Muscle of arm (tissue), 12 donors: ENCODE results near the gene PAPPA. TPM values are rescaled to one million over a fixed set of nuclear protein-coding genes. Genes with fewer than 3 reads are reported as not detected.

ENCODE experiments used
- DNase-seq: peaks from one replicate; pipeline ENCODE4 v3.0.0-alpha.2; 2013
- polyA plus RNA-seq, 12 donors: library from polyadenylated mRNA; unstranded; fragments of 120-200 nt; gene quantifications; one replicate each; pipeline ENCODE4 v1.2.1, GENCODE V29; 2013; ENCODE audit not compliant: insufficient read length in 12 of 12

PAPPA gene
- polyA plus RNA-seq, 12 donors = 0.37 to 2.4 (median 0.83) TPM; not detected in 2

DNA sequence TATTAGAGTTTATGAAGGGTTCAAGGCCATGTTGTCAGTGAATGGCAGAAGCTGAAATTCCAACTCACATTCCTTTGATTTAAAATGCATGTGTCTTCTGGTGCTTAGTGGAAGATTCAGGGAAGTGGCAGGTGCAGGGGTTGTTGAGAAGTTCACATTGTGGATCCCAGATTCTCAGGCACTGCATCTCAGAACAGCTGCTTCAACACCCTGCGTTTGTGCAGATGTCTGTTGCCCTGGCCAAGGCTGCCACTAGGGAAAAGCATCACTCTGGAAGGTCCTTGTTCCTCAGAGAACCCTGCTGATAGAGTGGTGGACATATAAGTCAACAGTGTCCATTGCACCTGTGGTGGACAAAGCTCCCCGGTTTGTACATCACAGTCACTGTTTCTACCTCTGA lies 162.7 kb downstream of the PAPPA start:
- DNase-seq = peak; percentile 24

DNA sequence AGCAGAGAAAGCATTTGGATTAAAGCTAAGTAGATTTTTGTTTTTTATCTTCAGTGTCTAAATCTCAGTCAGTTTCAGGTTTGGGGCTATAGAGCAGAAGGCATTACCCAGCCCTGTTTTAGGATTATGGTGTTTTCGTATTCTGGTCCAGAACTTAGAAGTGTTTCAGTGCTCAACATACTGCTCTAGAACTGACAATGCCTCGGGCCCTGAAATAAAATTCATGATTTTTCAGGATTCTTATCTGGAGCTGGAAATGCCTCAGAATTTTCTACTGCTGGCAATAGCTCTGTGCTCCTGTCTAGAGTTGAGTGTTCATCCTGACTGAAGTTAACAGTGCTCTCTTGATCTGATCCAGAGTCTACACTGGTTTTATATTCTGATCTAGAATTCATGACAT lies 163.9 kb downstream of the PAPPA start:
- no peak for DNase-seq

DNA sequence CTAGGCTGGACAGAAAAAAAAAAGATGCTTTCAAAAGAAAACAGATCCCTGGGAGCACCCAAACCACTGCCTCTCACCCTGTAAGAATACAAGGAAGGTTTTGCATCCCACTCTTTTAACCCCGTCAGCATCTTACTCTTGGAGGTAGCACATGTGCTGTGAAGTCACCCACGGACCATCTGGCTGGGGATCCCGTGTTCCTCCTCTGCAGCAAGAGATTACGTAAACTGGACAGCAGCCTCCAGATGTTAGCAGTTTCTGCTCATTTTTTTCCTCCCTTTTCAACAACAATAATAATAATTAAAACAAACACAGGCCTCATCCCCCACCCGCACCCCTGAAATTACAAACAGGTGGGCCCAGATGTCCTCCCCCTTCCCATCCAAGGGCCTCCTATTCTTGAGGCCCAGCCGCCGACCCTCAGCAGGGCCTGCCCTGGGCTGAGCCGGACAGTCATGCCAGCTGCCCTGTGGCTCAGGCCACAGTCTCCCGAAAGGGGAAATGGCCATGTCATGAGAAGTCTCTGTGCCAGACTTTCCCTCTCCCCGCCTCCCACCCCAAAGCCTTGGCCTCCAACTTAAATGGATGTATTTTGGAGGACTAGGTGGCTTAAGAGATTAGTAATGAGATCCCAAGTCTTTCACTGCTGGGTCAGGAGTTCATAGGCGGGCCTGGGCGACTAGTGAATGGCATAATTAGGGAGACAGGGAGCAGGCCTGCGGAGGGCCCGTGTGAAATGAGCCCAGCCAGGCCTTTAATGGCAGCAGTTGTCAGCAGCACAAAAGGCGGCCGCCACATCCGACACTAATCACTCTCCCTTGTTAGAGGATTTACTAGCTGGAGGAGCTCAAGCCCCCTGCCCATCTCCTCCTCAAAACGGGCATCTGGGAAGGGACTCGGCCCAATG lies 165.1 kb downstream of the PAPPA start:
- DNase-seq = peak; percentile 67

DNA sequence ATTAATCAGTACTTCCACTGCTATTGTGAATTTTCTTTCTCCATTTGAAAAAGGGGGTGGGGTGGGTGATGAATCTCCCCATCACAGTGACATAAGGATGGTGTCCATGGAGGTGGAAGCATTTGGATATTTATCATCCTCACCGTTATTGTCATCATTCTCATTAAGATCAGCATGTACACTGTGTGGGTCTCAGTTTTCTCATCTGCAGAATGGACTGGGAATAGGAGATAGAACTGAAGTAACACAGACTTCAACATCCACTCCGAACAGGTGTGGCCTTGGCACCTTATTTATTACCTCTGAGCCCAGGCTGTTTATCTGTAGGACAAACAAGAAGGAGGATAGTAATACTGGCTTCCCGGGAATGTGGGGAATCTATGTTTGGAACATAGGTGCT lies 165.9 kb downstream of the PAPPA start:
- DNase-seq = no peak

DNA sequence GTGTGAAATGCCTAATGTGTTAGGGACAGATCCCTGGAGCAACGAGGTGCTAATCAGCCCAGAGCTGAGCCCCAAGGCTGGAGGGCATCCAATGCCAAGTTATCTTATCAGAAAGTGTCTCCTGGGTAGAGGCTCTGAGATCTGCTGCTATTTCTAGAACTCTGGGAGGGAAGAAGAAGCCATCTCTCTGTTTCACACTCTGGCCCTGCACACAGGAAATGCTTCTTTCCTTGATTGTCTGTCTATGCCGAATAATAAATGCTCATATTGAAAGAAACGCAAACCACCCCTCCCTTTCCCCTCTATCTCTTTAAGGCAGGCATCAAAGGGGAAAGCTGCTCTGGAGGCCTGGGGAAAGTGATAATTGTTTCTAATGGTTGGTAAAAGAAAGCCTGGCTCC lies 166.7 kb downstream of the PAPPA start:
- no peak for DNase-seq

DNA sequence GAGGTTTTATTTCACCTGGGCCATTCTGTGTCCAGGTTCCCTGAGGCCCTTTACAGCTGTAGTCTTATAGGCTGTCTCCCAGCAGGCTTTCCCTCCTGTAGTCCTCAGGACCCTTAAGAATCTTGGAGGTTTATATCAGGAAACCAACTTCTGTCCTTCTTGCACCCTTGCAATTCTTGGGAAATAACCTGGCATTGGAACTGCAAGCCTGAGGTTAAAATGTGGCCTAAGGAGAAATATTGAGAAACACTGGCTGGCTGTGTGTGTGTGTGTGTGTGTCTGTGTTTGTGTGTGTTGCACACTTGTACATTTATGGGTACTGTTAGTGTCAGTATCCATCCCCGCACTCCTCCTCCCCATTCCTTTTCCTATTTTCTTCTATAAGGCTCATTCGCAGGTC lies 168.9 kb downstream of the PAPPA start:
- no peak for DNase-seq

DNA sequence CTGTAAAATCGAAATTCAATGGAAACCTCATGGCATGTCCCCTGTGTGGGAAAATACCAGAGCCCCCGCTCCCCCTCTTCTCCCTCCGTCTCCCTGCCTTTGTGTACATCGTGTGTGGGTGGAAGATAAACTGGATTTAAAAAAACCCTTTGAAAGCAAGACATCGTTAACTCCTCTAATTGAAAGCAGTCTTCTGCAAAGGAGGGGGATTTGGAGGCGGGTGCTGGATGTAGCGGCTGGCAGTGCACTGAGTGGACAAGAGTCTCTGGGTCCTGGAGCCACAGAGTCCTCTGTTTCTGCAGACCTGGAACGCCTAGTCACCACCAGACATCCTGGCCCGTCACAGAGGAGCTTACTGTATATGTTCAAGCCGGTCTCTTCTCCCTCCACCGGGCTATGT lies 169.4 kb downstream of the PAPPA start:
- DNase-seq = no peak

DNA sequence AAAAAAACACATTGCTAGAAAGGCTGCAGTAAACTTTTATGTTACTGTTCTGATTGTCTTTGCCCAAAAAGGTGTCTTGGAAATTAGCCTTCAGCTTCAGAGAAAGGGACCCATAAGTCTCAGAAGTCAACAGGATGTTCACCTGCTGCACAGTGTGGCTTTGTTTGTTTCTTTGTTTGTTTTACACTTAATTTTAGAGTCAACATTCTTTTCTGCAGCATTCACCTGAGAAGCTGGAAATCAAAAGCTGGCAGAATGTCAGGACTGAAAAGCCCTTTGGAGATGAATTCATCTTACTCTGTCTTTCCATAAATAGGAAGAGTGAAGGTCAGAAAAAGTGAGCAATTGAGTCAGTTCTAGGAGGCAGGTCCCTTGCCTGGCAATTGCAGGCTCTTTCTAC lies 170.0 kb downstream of the PAPPA start:
- no peak for DNase-seq

DNA sequence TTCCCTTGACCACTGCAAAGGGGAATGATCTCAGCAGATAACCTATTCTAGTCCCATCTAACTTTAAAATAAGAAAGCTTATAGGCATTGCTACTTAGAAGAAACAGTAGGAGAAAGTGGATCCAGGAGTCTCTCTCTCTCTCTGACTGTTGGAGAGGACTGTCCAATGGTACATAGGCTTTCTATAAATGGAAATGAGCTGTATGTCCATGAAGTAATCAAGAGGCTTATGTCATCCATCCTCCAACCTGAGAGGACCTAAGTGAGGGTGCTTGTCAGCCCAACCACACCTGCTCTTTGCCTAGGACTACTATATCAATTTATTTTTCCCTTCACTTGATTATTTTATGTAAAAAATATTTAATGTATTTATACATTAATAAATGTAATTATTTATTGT lies 172.3 kb downstream of the PAPPA start:
- DNase-seq = no peak

DNA sequence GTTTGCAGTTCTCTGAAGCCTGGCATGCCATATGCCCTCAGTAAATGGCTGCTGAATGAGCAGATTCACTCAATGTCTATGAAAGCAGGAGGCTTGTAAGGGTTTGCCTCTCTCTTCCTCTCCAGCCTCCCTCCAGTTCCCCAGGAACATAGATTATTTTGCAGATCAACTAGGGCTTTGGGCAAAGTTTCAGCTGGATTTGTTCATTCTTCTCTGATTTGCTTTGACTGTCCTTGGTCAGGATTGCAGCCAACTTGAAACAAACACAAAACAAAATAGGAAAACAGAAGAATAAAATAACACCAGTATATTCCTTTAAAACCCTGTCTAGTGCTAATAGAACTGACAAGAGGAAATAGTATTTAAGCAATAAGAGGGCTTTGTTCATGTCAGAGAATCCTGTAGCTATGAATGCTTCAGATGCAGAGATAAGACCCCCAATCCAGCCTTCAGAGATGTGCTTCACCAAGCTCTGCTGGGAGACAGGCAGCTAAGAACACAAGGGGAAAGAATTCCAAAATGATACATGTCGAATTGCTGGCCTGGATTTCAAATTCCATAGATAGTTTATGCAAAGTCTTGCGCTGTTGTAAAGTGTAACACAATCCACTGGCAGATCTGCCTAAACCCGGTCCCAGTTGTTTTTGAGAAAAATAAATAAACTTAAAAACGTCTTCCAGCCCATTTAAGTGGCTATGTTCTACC lies 174.3 kb downstream of the PAPPA start:
- no peak for DNase-seq

DNA sequence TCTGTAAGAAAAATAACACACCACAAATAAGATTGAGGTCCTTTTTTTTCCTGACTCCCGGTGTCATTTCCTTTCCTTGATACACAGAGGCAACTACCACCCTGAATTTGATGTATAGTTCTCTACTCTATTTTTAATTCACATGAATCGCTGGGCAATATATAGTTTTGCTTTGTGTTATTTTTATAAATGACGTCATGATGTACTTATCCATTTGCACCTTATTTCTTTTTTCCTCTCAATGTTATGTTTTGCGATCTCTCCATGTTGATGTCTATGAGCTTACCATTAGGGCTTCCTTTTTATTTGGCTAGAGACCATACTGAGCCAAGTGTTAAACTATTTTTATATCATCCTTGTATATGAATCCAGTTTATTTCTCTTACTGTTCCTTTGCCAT lies 175.9 kb downstream of the PAPPA start:
- DNase-seq = no peak

DNA sequence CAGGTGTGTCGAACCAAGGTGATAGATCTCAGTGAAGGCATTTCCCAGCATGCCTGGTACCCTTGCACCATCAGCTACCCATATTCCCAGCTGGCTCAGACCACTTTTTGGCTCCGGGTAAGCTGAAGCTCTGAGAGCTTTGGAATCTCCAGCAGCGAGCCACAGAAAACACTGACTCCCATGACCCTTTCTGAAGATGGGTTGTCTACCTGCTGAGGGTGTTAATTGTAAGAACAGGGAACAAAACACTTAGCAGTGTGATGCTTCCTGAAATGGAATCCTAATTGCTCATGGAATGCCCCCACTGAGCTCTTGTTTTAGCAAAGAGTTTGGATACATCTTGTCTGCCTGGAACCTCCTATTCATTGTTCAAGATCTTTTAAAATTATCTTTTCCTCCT lies 177.7 kb downstream of the PAPPA start:
- DNase-seq = no peak

DNA sequence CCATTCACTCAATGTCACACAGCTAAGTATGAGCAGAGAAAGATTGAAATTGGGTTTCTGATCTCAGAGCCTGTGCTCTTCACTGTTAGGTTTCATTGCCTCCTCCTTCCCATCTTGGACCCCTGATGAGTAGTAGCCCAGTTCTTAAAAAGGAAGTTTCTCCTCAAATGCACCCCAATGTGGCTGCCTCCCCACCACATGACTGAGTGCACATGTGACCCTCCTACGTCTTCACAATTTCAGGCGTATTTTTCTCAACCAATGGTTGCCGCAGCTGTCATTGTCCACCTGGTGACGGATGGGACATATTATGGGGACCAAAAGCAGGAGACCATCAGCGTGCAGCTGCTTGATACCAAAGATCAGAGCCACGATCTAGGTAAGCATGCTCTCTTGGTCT lies 178.5 kb downstream of the PAPPA start:
- no peak for DNase-seq

DNA sequence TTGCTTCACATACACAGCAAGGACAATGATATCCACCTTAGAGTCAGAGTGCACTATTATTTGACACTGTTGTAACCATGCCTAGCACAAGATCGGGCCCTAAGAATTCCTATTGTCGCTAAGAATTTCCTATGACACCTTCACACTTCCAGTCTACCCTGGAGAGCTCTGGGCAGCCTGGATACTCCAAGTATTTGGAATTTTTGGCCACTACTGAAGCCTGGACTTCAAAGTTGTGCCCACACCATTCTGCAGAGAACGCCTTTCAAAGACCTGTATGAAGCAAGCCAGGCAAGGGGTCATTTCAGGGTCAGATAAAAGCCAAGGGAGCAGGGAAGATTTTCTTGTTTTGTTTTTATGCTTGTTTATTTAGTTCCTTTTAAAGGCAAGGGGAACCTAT lies 179.7 kb downstream of the PAPPA start:
- DNase-seq = no peak

DNA sequence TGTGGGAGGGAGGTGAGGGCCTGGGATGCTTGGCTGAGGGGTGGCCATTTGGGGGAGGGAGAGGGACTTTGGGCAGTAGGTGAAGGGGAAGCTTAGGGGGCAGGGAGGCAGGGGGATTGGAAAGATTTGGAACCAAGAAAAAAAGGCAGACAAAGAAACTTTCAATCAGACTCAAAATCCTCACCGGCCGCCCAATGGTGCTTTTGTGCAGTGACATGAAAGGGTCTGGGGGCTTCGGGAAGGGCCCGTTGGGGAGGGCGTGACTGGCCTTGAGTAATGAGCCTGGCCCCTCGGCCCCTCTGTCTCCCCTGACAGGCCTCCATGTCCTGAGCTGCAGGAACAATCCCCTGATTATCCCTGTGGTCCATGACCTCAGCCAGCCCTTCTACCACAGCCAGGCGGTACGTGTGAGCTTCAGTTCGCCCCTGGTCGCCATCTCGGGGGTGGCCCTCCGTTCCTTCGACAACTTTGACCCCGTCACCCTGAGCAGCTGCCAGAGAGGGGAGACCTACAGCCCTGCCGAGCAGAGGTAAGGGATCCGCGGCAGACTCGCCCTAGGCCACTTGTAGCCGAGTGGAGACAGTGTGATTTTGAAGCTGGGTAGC lies 181.1 kb downstream of the PAPPA start:
- DNase-seq = no peak

DNA sequence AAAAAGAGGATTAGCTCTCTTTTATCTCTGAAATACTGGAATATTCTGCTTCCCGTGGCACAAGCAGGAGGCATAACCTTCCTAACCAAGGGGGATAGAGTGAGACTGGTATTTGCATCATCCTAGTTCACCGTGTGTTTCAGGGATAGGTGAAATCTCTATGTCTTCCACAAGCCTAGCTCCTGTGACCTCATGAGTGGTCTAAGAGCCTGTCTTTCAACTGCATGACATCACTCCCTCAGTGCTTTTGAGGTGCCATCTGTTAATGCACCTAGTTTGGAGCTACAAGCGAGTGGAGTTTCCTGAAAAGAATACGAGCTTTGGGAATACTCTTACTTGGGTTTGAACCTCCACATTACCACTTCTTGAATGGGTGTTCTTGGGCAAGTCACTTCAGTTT lies 181.8 kb downstream of the PAPPA start:
- no peak for DNase-seq

DNA sequence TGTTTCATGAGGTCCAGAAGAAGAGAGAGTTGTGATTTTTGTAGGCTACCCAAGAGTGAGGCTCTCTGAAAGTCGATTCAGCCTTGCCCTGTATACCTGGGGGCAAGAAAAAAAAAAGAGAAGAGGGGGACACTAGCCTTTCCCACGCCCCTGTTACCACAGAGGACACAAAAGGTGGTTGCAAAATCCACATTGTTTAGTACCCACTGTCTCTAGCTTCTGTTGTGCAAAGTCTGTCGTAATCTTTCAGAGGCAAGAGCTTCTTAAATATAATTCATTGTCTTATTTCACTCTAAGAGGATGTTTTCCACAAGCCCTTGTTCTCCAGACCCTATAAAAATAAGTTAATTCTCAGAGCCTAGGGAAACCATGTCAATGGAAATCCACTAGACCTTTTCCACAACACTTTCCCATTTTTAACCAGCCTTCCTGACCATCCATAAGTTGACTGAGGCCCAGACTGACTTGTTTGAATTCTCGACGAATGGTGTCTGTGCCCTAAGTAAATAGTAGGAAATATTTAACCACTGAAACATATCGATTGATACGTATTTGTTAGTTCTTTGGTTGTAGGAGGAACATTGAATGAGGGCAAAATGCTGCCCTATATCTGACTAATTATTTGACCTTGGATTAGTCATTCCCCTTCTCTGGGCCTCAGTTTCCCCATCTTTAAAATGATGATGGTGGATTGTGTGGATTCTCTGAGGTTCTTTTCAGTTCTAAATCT lies 182.7 kb downstream of the PAPPA start:
- no peak for DNase-seq

DNA sequence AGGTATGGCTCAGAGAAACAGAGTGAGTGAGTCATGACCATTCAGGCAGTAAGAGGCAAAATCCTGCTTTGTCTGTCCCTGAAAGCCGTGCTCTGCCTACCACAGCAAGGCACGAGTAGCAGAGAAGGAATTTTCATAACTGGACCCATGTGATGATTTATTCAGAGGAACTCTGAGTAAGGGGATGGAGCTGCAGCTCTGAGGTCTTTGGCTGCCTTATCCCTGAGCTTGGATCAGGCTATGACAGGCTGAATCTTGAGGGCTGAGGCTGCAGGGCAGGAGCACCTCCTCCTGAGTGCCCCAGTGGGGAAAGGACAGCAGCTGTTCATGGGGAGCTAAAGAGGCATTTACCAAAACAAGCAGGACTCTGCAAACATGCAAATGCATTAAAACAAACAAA lies 183.4 kb downstream of the PAPPA start:
- DNase-seq = no peak

DNA sequence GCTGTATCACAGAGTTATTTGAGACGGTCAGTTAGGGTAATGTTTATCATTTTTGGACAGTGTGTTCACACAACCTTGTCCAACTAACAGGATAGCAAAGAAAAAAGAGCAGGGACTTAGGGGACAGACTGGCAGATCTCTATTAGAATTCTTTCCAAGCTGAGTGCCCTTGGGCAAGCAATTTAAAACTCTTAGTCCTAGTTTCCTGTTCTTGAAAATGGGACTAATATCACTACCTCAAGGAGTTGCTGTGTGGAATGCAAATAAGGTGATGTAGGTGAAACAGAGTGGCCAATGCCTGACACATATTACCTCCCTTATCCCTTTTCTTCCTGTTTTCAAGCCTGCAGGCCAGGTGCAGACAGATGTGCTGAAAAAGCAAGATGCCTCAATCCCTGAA lies 186.7 kb downstream of the PAPPA start:
- no peak for DNase-seq

DNA sequence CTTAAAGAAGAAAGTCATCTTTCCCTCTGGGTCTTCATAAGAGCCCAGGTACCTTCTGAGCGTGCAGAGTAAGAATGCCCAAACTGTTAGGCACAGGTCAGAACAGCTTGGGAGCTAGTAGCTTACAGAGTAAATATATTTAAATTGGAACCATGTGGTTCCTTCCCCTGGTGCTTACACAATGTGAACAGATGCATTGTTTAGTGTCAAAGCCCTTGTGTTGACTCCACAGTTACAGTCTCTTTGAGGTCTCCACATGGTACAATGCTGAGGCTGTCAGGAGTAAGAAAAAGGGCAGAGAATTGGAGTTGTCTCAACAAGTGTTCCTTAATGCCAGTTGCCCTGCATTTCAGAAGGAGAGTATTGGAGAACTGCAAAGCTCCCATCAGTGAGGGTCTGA lies 188.5 kb downstream of the PAPPA start:
- DNase-seq = no peak

DNA sequence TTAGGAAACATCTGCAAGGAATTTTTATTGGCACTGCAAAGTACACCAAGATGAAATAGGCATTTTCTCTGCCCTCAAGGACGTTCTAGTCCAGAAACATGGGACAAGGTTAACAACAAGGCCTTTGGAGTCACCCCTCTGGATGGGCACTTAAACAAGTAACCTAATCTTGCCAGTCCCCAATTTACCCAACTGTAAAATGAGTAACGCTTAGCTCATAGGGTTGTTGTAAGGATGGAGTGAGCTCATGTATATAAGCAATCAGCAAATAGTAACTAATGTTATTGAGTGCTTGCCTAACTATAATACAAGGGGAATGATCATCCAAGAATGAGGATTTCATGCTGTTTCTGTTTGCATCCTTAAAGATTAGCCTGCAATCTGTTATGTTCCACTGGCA lies 189.3 kb downstream of the PAPPA start:
- no peak for DNase-seq

DNA sequence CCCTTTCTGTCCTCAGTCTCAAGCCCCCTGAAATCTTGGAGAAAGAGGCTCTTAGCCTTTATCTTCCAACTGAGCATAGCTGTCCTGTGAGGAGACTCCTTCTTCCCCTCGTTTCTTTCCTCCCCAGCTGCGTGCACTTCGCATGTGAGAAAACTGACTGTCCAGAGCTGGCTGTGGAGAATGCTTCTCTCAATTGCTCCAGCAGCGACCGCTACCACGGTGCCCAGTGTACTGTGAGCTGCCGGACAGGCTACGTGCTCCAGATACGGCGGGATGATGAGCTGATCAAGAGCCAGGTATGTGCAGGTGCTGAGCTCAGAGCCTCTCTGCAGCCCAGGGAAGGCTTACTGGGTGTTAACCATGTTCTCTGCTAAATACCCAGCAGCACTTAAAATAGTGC lies 190.8 kb downstream of the PAPPA start:
- no peak for DNase-seq
